Measurements from ENCODE around the gene IRF8. TPM values are rescaled to one million over a fixed set of nuclear protein-coding genes. Genes with fewer than 3 reads are reported as not detected.
A peak's percentile ranks its signal among the peaks of the same experiment; 100 is the strongest.

The IRF8 gene
- total and polyA plus RNA-seq, 5 experiments from 2014 or later: 2.0 to 17.8 (median 5.8) TPM

DNA sequence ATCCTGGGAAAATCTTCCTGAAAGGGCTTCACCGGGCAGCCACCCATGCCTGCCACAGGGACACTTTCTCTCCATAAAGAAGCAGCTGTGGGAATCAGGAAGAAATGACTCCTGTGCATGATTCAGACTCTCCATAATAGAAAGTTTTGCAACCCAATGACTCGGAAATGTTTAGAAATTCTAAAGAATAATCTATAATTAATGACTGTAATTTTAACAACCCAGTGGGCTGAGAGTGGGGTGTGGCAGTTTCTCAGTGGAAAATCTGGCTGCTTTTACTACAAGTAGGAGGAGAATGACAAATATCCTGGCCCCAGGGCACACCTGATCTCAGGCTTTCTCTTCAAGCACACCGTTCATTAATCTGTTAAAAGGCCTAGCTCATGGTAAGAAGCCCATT, 25.7 kb downstream of the IRF8 start:
- no peak overlapping the region for H3K27ac Mint-ChIP-seq
- POLR2A ChIA-PET: no interaction called here
- H3K9me3 Mint-ChIP-seq: no peaks in the 10 kb centered on the region
- no peaks in the 10 kb centered on the region for H3K27me3 Mint-ChIP-seq
- no peak overlapping the region for H3K4me3 Mint-ChIP-seq
- H3K4me1 Mint-ChIP-seq: peaks cover 1 to 26% (median 8%) of the 10 kb centered on the region in 4 donors
- DNase-seq (no peak), ATAC-seq (no peak)
- H3K36me3 Mint-ChIP-seq: peaks cover 0 to 12% (median 8%) of the 10 kb centered on the region in 3 donors

GRCh38 chr16:85926370-85926769, 27.4 kb downstream of the IRF8 start:
- Mint-ChIP-seq H3K27me3 (no peaks in the 10 kb centered on the region), H3K36me3 (peaks cover 0 to 1% (median 0%) of the 10 kb centered on the region in 3 donors), H3K4me3 (no peak overlapping the region), H3K9me3 (no peaks in the 10 kb centered on the region), H3K4me1 (peaks cover 1 to 34% (median 8%) of the 10 kb centered on the region in 4 donors), H3K27ac (no peak overlapping the region)
- ATAC-seq (no peak), DNase-seq (no peak)
- POLR2A ChIA-PET: no interaction called here

GRCh38 chr16:85927371-85927770, 28.4 kb downstream of the IRF8 start:
- H3K4me1 Mint-ChIP-seq: peaks cover 1 to 44% (median 8%) of the 10 kb centered on the region in 4 donors
- peak in 1 of 10 donors; percentile 27 for DNase-seq
- H3K4me3 Mint-ChIP-seq: no peak overlapping the region
- H3K36me3 Mint-ChIP-seq: no peaks in the 10 kb centered on the region
- ATAC-seq: no peak
- no peaks in the 10 kb centered on the region for H3K27me3 Mint-ChIP-seq
- no peaks in the 10 kb centered on the region for H3K9me3 Mint-ChIP-seq
- POLR2A ChIA-PET: interaction anchor here (1.3 kb wide), 1 partner anchor 21 kb away, joined by 3 read pairs; no protein-coding TSS in a partner anchor
- H3K27ac Mint-ChIP-seq: peak overlapping the region in 3 of 10 donors; percentile 24 to 47 (median 38)

- Mint-ChIP-seq H3K36me3 (no peaks in the 10 kb centered on the region), H3K4me3 (no peak overlapping the region), H3K4me1 (peaks cover 1 to 48% (median 8%) of the 10 kb centered on the region in 4 donors), H3K27me3 (no peaks in the 10 kb centered on the region), H3K9me3 (no peaks in the 10 kb centered on the region), H3K27ac (no peak overlapping the region)
- ATAC-seq (no peak), DNase-seq (no peak)
- POLR2A ChIA-PET: interaction anchor here (1.3 kb wide), 1 partner anchor 22 kb away, joined by 3 read pairs; no protein-coding TSS in a partner anchor
Measured at GRCh38 chr16:85927959-85928358, 29.0 kb downstream of the IRF8 start.

DNA sequence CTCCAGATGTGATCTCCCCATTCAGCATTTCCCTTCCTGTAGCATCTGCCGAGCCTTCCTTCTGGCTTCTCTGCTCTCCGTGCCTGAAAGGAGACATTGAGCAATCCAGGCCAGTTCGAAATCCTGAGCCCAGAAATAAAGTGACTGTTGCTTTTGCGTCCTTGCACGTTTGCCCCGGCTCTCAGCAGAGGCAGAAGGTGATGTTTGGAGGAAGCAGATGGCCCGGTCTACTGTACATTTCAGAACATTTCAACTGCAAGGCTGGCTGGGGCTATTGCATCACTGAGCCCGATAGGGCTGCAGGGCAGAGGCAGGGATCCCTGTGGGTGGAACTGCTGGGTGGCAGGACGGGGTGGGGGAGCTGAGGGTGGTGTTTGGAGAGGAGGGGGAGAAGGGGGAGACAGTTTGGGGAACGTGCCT, 29.4 kb downstream of the IRF8 start:
- Mint-ChIP-seq H3K9me3 (no peaks in the 10 kb centered on the region), H3K36me3 (no peaks in the 10 kb centered on the region), H3K27me3 (no peaks in the 10 kb centered on the region), H3K27ac (no peak overlapping the region), H3K4me3 (no peak overlapping the region), H3K4me1 (peaks cover 1 to 50% (median 11%) of the 10 kb centered on the region in 4 donors)
- ATAC-seq (no peak), DNase-seq (no peak)
- POLR2A ChIA-PET: interaction anchor here (1.3 kb wide), 1 partner anchor 22 kb away, joined by 3 read pairs; no protein-coding TSS in a partner anchor

DNA sequence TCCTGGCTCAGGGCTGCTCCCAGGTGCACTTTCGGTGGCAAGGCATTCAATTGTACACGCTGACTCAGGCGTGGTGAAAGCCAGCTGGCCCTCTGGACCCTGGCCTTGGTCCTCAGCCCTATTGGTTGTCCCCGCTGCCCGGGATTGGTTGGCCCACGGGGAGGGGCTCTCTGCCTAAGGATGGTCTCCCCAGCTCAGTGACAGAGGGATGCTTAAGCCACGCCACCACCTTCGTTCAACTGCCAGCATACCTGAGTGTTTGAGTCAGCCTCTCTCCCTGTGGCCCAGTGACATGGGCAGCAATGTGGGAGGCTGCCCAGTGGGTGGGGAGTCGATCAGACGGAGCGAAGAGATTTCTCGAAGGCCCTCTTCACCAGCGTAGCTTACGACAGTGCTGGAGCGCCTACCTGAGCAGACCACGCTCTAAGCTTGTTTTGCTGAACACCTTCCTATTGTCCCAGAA, 30.3 kb downstream of the IRF8 start:
- H3K27ac Mint-ChIP-seq: no peak overlapping the region
- DNase-seq (no peak), ATAC-seq (no peak)
- no peaks in the 10 kb centered on the region for H3K9me3 Mint-ChIP-seq
- H3K27me3 Mint-ChIP-seq: no peaks in the 10 kb centered on the region
- no peak overlapping the region for H3K4me3 Mint-ChIP-seq
- peaks cover 6 to 59% (median 18%) of the 10 kb centered on the region in 4 donors for H3K4me1 Mint-ChIP-seq
- peaks cover 0 to 4% (median 0%) of the 10 kb centered on the region in 3 donors for H3K36me3 Mint-ChIP-seq
- POLR2A ChIA-PET: interaction anchor here (0.5 kb wide), 1 partner anchor 132 kb away, joined by 3 read pairs; no protein-coding TSS in a partner anchor

DNA sequence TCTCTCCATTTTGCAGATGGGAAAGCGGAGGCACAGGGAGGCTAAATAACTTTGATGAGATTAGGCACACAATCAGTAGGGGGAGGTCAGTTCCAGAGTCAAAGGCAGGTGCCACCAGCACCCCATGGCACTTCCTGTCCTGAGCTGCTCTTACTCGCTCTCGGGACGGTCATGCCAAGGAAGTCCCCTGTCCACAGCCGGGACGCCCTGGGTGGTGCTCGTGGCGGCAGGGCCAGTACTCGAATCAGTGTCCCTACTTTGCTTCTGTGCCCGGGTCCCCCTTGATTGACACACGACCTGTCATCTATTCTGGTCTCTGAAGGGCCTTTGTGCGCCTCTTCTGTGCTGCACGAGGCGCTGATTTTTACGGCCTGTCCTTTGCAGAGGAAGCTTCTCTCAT, 31.3 kb downstream of the IRF8 start:
- DNase-seq: no peak
- Mint-ChIP-seq H3K4me3 (no peak overlapping the region), H3K4me1 (peaks cover 12 to 64% (median 27%) of the 10 kb centered on the region in 4 donors), H3K9me3 (no peaks in the 10 kb centered on the region), H3K27ac (peak overlapping the region in 1 of 10 donors; percentile 63), H3K36me3 (peaks cover 0 to 4% (median 0%) of the 10 kb centered on the region in 3 donors), H3K27me3 (no peaks in the 10 kb centered on the region)
- ATAC-seq: no peak
- POLR2A ChIA-PET: no interaction called here

GRCh38 chr16:85931596-85932402, 32.8 kb downstream of the IRF8 start:
- Mint-ChIP-seq H3K4me3 (no peak overlapping the region), H3K4me1 (peaks cover 25 to 76% (median 42%) of the 10 kb centered on the region in 4 donors), H3K27me3 (no peaks in the 10 kb centered on the region), H3K27ac (peak overlapping the region in 3 of 10 donors; percentile 15 to 61 (median 44)), H3K9me3 (no peaks in the 10 kb centered on the region), H3K36me3 (peaks cover 0 to 4% (median 0%) of the 10 kb centered on the region in 3 donors)
- ATAC-seq: no peak
- no peak for DNase-seq
- POLR2A ChIA-PET: no interaction called here

DNA sequence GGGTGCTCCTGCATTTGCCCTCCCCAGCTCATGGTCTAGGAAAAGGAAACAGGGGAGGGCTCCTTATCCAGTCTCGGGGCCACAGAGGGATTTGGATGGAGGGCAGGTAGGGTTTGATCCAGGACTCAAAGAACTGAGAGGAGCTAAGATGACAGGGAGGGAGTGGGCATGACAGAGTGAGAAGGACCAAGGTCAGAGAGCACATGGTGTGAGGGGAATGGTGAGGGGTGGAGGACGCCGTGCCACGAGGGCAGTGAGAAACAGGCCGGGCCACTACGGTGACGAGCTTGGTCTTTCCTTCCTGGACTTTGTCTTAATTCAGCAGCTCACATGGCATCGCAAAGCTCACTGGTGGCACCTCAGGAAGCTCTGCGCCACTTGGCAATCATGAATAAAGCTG, 35.2 kb downstream of the IRF8 start:
- ATAC-seq: no peak
- Mint-ChIP-seq H3K36me3 (peaks cover 0 to 4% (median 0%) of the 10 kb centered on the region in 3 donors), H3K27ac (peak overlapping the region in 8 of 10 donors; percentile 15 to 96 (median 74)), H3K4me3 (peak overlapping the region in 3 of 10 donors; percentile 19 to 37 (median 29)), H3K9me3 (no peaks in the 10 kb centered on the region), H3K4me1 (peaks cover 29 to 79% (median 47%) of the 10 kb centered on the region in 4 donors), H3K27me3 (no peaks in the 10 kb centered on the region)
- DNase-seq: no peak
- POLR2A ChIA-PET: interaction anchor here (1.0 to 1.3 kb wide), 2 partner anchors 18 to 31 kb away, joined by 3 read pairs; no protein-coding TSS in a partner anchor

- Mint-ChIP-seq H3K27ac (peak overlapping the region; percentile 90 to 97 (median 95)), H3K4me1 (peaks cover 31 to 84% (median 47%) of the 10 kb centered on the region in 4 donors), H3K36me3 (peaks cover 0 to 4% (median 0%) of the 10 kb centered on the region in 3 donors), H3K27me3 (no peaks in the 10 kb centered on the region), H3K9me3 (no peaks in the 10 kb centered on the region), H3K4me3 (peak overlapping the region; percentile 65 to 89 (median 82))
- POLR2A ChIA-PET: interaction anchor here (0.8 to 1.0 kb wide), 3 partner anchors 14 to 81 kb away, joined by 3 read pairs; no protein-coding TSS in a partner anchor
- ATAC-seq: no peak
- DNase-seq: no peak
Measured at GRCh38 chr16:85935391-85935973, 36.5 kb downstream of the IRF8 start.

- peak; percentile 93 to 96 for ATAC-seq
- Mint-ChIP-seq H3K27ac (peak overlapping the region; percentile 90 to 97 (median 95)), H3K9me3 (no peaks in the 10 kb centered on the region), H3K36me3 (peaks cover 0 to 4% (median 0%) of the 10 kb centered on the region in 3 donors), H3K4me1 (peaks cover 31 to 80% (median 47%) of the 10 kb centered on the region in 4 donors), H3K27me3 (no peaks in the 10 kb centered on the region), H3K4me3 (peak overlapping the region; percentile 65 to 89 (median 82))
- POLR2A ChIA-PET: interaction anchor here (0.8 to 0.9 kb wide), 3 partner anchors 12 to 80 kb away, joined by 3 read pairs; no protein-coding TSS in a partner anchor
- peak; percentile 28 to 87 (median 66) for DNase-seq
Measured at GRCh38 chr16:85935974-85936760, 37.2 kb downstream of the IRF8 start.

GRCh38 chr16:85936816-85937215, 37.9 kb downstream of the IRF8 start:
- POLR2A ChIA-PET: interaction anchor here (0.8 to 1.3 kb wide), 3 partner anchors 11 to 84 kb away, joined by 3 to 6 read pairs (median 4); no protein-coding TSS in a partner anchor
- peak overlapping the region; percentile 65 to 89 (median 82) for H3K4me3 Mint-ChIP-seq
- peak overlapping the region; percentile 90 to 97 (median 95) for H3K27ac Mint-ChIP-seq

More at GRCh38 chr16:85936816-85937215, 37.9 kb downstream of the IRF8 start:
- DNase-seq (no peak), ATAC-seq (no peak)
- H3K4me1 Mint-ChIP-seq: peaks cover 31 to 78% (median 47%) of the 10 kb centered on the region in 4 donors
- H3K36me3 Mint-ChIP-seq: peaks cover 0 to 4% (median 0%) of the 10 kb centered on the region in 3 donors
- no peaks in the 10 kb centered on the region for H3K27me3 Mint-ChIP-seq
- no peaks in the 10 kb centered on the region for H3K9me3 Mint-ChIP-seq
